Kidney epithelial cell (primary cell): ENCODE results near the gene CCDC28B. TPM values are rescaled to one million over a fixed set of nuclear protein-coding genes. Genes with fewer than 3 reads are reported as not detected.

ENCODE experiments used
- DNase-seq: peaks from one replicate; pipeline ENCODE4 v3.0.0-alpha.2; 2010; ENCODE audit warnings: low read depth
- H3K27me3 ChIP-seq: 2 replicates; pipeline ENCODE4 v1.6.0; 2011; ENCODE audit warnings: low read length; ENCODE audit not compliant: control insufficient read depth, insufficient read depth
- H3K36me3 ChIP-seq: 2 replicates; pipeline ENCODE4 v1.5.1; 2011; ENCODE audit warnings: low read length; ENCODE audit not compliant: control insufficient read depth, insufficient read depth
- H3K4me3 ChIP-seq: 2 replicates; pipeline ENCODE4 v1.5.1; 2011; ENCODE audit warnings: low read depth, mild to moderate bottlenecking, control low read depth, low read length
- CTCF ChIP-seq: IDR thresholded peaks from 2 replicates; pipeline ENCODE4 v1.5.1; 2011; ENCODE audit warnings: mild to moderate bottlenecking, moderate library complexity, low read length, control low read depth, inconsistent platforms; ENCODE audit not compliant: insufficient read depth, poor library complexity, severe bottlenecking
- total RNA-seq: library from RNA; depleted of rRNA; stranded (reverse); fragments of >200 nt; gene quantifications from 2 replicates; pipeline ENCODE4 v1.2.3, GENCODE V29; 2015

CCDC28B gene
- total RNA-seq, 1 donor from 2014 or later = 8.8 TPM

DNA sequence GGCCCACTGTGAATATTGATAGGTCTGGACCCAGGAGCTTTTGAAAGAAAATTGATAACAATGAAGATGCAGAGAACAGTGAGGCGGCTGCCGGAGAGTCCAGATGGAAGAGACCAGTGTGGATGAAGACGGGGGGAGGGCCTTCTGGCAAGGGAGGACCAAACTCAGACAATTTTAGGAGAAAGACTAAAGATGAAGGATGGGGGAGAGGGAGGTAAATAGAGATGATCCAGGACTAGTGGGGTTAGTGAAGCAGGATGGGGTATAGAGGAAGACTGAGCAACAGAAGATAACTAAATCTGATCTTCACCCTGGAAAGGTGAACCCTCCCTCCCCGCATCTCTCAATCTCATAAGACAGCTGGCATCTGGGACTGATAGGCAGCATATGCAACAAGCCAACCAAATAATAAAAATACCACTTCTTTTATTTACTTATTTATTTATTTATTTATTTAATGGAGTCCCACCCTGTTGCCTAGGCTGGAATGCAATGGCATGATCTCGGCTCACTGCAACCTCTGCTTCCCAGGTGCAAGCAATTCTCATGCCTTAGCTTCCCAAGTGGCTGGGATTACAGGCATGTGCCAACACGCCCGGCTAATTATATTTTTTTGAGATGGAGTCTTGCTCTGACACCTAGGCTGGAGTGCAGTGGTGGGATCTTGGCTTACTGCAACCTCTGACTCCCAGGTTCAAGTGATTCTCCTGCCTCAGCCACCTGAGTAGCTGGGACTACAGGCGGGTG, 32.3 kb downstream of the CCDC28B start:
- H3K27me3 ChIP-seq = no peaks in the 10 kb centered on the region
- H3K36me3 ChIP-seq = peaks cover 3% of the 10 kb centered on the region
- H3K4me3 ChIP-seq = no peak overlapping the region
- no peak for DNase-seq
- no peak for TF ChIP-seq CTCF

GRCh38 chr1:32234792-32235191, 34.4 kb downstream of the CCDC28B start:
- no peak for DNase-seq
- peaks cover 1% of the 10 kb centered on the region for H3K36me3 ChIP-seq
- H3K27me3 ChIP-seq = no peaks in the 10 kb centered on the region
- no peak for TF ChIP-seq CTCF
- no peak overlapping the region for H3K4me3 ChIP-seq

- no peak overlapping the region for H3K4me3 ChIP-seq
- no peak for DNase-seq
- no peak for TF ChIP-seq CTCF
These were observed 38.9 kb downstream of the CCDC28B start for GRCh38 chr1:32239337-32239736.

DNA sequence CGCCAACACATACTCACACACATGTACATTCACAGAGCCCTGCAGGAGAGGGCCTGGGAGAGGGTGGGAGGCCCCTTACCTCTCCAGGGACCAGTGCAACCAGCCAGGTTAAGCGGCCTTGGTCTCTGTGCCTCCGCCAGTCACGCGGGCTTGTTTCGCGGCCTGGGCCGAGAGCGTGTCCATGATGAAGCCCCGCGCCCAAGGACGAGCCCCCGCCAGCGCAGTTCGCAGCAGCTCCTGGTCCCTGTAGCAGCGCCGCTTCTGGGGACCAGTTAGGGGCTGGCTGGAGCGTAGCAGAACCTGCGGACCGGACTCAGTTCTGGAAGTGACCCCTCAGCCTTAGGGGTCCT, 39.4 kb downstream of the CCDC28B start:
- Histone ChIP-seq H3K27me3 (no peaks in the 10 kb centered on the region), H3K4me3 (peak overlapping the region; percentile 55), H3K36me3 (no peaks in the 10 kb centered on the region)
- TF ChIP-seq CTCF = no peak
- no peak for DNase-seq

More at GRCh38 chr1:32239337-32239736, 38.9 kb downstream of the CCDC28B start:
- Histone ChIP-seq H3K27me3 (no peaks in the 10 kb centered on the region), H3K36me3 (peaks cover 1% of the 10 kb centered on the region)

GRCh38 chr1:32240140-32240951, 40.0 kb downstream of the CCDC28B start:
- Histone ChIP-seq H3K4me3 (peak overlapping the region; percentile 55), H3K27me3 (no peaks in the 10 kb centered on the region), H3K36me3 (no peaks in the 10 kb centered on the region)
- TF ChIP-seq CTCF = peak; percentile 27
- no peak for DNase-seq
